Hematopoietic multipotent progenitor cell treated with erythropoietin and hydrocortisone succinate and interleukin-3 and kit ligand, for 17 days (in vitro differentiated cells): Measurements from ENCODE around the gene C1QTNF7.
A peak's percentile ranks its signal among the peaks of the same experiment; 100 is the strongest.

Experiments
- DNase-seq: peaks from one replicate; pipeline ENCODE4 v3.0.0-alpha.2; 2015; ENCODE audit warnings: low spot score

Gene C1QTNF7

DNA sequence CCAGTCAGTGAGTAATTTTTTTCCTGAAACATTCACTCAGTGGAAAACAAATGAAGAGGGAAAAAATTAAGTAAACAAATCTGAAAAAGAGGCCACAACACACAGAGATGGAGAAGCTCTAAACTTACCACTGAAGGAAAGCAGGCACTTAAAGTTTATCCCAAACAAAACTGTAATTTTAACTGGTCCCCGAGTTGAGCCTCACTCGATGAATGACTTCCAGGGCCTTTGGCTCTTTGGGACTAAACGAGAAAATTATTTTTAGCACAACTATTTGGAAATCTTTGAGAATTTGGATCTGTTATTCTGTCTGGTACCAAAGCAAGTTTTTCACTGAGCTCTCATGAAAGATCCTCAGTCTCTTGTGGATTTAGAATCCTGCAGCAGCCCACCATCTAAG lies at the start of gene C1QTNF7:
Gene C1QTNF7, plus strand, starts transcription at position 333 of the 400 bp plus-strand sequence. CDS start 7,711 bp downstream, outside the sequence.
- DNase-seq: no peak

- no peak for DNase-seq
Observed at GRCh38 chr4:15378062-15378461, 49.8 kb upstream of the C1QTNF7 start.

- DNase-seq: no peak
Observed at GRCh38 chr4:15378493-15378892, 49.3 kb upstream of the C1QTNF7 start.

DNA sequence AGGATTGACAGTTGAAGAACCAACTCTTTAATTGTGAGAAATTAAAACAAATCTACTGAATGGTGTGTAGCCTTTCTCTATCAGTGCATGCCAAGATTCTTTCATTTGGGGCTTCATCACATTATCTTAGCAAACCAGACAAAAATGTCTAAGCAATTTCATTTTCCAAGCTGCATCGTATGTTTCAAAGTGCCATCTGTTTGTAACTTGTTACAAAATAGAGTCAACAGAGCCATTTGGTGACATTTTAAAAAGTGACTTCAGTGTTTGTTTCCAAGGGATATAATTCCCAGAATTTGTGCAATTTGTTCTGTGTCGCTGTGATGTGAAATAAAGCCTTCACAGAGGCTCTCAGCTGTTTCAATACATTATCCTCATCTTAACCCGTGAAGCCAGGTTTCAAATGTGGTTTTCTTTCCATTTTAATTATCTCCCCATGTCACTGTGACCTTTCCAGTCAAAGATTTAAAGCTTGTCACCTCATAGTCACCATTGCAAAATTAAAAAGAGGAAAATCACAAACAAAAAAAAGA lies 46.0 kb upstream of the C1QTNF7 start:
- no peak for DNase-seq

- no peak for DNase-seq
Observed at GRCh38 chr4:15382669-15383273, 45.1 kb upstream of the C1QTNF7 start.

DNA sequence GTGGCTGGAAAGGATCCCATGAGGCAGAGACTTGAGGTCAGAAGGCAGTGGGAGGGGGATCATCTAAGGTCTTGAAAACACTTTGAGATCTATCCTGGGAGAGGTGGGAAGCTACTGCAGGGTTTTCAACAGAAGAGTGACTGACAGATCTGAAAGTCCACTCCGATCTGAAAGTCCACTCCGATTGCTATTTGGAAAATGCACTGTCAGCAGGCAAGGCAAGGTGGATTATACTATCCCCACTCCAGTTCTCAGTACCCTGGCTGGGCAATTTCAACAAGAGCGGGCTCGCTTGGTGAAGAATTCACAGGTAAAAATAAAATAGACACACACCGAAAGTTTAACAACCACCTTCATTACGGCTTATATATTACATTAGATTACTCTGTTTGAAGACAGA lies 42.3 kb upstream of the C1QTNF7 start:
- DNase-seq: no peak

- no peak for DNase-seq
Observed at GRCh38 chr4:15385928-15386327, 41.9 kb upstream of the C1QTNF7 start.

GRCh38 chr4:15390494-15390893 lies 37.3 kb upstream of the C1QTNF7 start:
- no peak for DNase-seq

- no peak for DNase-seq
Observed at GRCh38 chr4:15392053-15392805, 35.6 kb upstream of the C1QTNF7 start.

DNA sequence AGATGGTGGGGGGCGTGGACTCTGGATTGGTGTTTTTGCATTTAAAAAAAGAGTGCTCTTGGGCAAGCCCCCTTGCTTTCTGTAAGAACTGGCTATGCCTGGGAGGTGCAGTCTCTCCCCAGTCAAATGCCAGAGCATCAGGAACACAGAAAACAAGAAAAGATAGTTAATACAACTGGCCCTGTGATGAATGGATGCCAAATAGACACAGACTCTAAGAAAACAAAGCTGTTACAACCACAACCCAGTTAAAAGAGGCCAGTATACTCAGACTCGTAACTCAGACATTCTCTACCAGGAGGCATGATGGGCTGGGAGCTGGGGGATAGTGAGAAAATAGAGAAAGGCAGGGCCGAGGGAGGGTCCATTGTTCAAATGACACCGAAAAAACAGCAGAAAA lies 32.5 kb upstream of the C1QTNF7 start:
- DNase-seq: no peak

GRCh38 chr4:15396157-15396800 lies 31.6 kb upstream of the C1QTNF7 start:
- DNase-seq: peak; percentile 39

- DNase-seq: no peak
Observed at GRCh38 chr4:15398001-15398400, 29.8 kb upstream of the C1QTNF7 start.

DNA sequence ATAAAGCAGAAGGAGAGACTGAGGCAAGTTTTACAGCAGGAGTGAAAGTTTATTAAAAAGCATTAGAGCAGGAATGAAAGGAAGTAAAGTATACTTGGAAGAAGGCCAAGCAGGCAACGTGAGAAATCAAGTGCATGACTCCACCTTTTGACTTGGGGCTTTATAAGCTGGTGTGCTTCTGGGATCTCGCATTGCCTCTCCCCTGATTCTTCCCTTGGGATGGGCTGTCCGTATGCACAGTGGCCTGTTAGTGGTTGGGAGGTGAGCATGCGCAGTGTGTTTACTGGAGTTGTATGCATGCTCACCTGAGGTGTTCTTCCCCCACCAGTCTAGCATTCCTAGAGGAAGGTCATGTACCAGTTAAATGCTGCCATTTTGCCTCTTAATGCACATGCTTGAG lies 29.1 kb upstream of the C1QTNF7 start:
- no peak for DNase-seq

- no peak for DNase-seq
Observed at GRCh38 chr4:15400226-15400625, 27.6 kb upstream of the C1QTNF7 start.

- DNase-seq: no peak
Observed at GRCh38 chr4:15400981-15401671, 26.7 kb upstream of the C1QTNF7 start.

DNA sequence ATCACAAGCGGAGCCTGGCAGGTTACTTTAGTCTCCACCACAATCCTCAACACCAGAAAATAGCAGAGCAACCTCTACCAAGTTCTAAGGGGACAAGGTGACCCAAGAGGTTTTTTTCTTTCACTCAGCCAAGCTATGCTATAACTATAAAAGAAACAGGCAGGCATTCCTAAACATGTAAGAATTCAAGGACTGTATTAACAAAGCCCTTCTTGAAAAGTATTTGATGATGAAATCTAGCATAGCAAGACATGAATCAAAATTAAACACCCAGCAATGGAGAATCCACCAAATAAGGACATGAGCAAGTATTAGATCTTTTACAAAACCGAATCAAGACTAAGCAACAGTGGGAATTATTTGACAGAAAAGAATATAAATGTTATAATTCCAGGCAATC lies 25.7 kb upstream of the C1QTNF7 start:
- DNase-seq: no peak

GRCh38 chr4:15402974-15403373 lies 24.9 kb upstream of the C1QTNF7 start:
- no peak for DNase-seq

DNA sequence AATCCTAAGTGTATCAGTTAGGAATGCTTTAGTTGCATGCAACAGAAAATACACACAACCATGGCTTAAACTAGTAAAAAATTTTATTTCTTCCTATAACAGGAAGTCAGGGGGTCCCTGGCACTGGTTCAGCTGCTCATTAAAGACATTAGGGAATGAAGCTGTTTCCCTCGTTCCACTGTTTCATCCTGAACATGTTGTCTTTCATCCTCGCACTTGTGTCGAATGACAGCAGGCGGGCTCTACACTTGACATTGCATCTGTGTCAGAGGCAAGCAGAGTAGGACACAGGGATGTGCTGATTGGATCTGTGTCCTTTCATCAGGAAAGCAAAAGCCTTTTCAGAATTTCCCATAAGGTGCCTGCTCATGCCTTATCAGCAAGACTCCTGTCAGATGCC lies 22.8 kb upstream of the C1QTNF7 start:
- no peak for DNase-seq

- DNase-seq: no peak
Observed at GRCh38 chr4:15410750-15411149, 17.1 kb upstream of the C1QTNF7 start.

DNA sequence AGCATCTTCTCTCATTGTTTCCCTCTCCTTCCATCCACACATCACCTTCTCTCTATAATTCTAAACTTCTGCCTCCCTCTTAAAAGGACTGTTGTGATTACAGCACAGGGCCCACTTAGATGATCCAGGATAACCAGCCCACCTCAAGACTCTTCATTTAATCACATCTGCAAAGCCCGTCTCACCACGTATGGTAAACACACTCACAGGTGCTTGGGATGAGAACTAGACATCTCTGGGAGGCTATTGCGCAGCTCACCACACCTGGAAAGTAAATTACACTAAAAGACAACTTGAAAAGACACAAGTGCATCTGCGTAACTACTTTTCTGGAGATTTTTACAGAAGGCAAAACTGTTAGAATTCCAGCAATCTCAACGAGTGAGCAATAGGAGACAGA lies 15.4 kb upstream of the C1QTNF7 start:
- no peak for DNase-seq

DNA sequence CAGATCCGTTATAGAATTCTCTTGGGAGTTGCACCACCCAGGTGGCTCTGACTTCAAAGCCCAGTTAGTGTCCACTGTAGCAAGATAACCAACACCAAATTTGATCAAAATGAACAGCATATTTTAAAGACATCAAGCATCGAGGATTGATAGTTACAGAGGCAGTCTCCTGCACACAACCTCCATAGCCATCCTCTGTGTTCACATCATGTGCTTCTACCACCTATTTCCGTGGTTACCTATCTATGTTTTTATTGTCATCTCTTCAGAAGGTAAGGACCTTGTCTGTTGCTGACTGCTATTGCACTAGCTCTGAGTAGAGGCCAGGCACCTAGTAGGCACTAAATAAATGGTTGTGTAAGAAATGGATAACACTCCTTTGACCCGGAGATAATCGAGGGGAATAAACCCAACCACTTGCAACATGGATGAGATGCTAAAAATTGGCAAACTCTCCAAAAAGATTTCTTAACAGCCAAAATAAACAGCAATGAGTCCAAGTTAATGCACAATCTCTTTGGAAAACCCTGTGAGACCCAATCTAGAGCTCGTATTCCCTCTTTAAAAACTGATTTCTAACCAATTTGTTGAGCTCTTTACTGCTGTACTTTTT lies 14.7 kb upstream of the C1QTNF7 start:
- no peak for DNase-seq

DNA sequence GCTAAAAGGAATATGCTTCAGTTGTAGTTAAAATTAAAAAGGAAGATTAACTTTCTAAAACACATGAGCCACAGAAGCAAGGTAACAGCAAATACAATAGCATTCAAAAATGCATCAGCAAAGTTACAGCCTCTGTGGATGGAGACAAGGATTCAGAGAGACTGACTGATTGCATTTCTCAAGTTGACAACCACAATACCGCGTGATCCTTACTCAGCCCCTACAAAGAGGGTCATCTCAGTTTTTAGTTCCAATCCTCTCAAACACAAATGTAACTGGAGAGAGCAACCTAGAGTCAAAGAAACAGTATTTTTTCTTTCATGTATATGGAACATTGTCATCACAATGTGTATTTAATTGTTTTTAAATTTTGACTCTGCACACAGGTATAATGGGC lies 14.2 kb upstream of the C1QTNF7 start:
- DNase-seq: no peak
